GM20000 (cell line): Measurements from ENCODE around the gene TPPP3.

Source experiments
- DNase-seq: peaks from one replicate; pipeline ENCODE4 v3.0.0; 2012; ENCODE audit warnings: low spot score
- TF ChIP-seq, protein P1 (sequence below): IDR thresholded peaks from 2 replicates; pipeline ENCODE4 v1.5.1; 2012; ENCODE audit warnings: mild to moderate bottlenecking, control low read depth; ENCODE audit errors: extremely low read depth, missing control alignments

Gene TPPP3

GRCh38 chr16:67399749-67400704 is 6.7 kb upstream of the TPPP3 start:
- TF ChIP-seq, protein P1, sequence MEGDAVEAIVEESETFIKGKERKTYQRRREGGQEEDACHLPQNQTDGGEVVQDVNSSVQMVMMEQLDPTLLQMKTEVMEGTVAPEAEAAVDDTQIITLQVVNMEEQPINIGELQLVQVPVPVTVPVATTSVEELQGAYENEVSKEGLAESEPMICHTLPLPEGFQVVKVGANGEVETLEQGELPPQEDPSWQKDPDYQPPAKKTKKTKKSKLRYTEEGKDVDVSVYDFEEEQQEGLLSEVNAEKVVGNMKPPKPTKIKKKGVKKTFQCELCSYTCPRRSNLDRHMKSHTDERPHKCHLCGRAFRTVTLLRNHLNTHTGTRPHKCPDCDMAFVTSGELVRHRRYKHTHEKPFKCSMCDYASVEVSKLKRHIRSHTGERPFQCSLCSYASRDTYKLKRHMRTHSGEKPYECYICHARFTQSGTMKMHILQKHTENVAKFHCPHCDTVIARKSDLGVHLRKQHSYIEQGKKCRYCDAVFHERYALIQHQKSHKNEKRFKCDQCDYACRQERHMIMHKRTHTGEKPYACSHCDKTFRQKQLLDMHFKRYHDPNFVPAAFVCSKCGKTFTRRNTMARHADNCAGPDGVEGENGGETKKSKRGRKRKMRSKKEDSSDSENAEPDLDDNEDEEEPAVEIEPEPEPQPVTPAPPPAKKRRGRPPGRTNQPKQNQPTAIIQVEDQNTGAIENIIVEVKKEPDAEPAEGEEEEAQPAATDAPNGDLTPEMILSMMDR = no peak
- DNase-seq = peak; percentile 23

GRCh38 chr16:67399218-67399733 is 6.0 kb upstream of the TPPP3 start:
- DNase-seq = peak; percentile 88
- TF ChIP-seq, protein P1 = peak; percentile 91

DNA sequence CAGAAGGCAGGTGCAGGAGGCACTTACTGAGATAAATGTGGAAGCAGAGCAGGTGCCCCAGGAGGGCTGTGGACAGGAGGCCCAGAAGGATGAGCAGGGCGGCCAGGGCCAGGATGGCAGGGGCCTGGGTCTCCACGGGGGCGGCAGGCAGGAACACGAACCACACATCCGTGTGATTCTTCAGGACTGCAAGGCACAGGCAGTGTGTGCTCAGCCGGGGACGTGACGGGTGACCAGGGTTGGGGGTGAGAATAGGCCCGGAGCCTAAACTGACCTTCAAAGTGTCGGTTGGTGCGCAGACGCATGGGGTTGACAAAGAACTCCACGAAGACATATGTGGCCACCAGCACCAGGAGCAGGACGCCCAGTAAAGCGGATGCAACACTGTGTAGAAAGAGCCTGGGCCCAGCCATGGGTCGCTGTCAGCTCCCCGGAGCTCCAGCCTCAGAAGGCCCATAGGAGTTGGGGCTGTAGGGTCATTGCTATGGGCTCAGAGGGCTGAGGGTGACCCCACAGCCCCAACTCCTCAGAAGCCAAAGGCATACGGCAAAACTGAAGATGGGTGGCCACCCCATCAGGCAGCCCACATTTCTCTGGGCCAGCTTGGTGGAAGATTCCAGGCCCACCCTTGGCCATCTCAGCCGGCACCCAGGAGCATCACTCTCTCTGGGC is 5.4 kb upstream of the TPPP3 start:
- no peak for DNase-seq
- TF ChIP-seq, protein P1 = no peak

GRCh38 chr16:67397812-67398545 is 4.7 kb upstream of the TPPP3 start:
- no peak for DNase-seq
- TF ChIP-seq, protein P1 = no peak

GRCh38 chr16:67397036-67397801 is 3.9 kb upstream of the TPPP3 start:
- DNase-seq = no peak
- TF ChIP-seq, protein P1 = no peak

- no peak for DNase-seq
- TF ChIP-seq, protein P1 = no peak
These were observed 3.1 kb upstream of the TPPP3 start for GRCh38 chr16:67396159-67397035.
